ENCODE results near the gene TXNRD3.

Gene TXNRD3

DNA sequence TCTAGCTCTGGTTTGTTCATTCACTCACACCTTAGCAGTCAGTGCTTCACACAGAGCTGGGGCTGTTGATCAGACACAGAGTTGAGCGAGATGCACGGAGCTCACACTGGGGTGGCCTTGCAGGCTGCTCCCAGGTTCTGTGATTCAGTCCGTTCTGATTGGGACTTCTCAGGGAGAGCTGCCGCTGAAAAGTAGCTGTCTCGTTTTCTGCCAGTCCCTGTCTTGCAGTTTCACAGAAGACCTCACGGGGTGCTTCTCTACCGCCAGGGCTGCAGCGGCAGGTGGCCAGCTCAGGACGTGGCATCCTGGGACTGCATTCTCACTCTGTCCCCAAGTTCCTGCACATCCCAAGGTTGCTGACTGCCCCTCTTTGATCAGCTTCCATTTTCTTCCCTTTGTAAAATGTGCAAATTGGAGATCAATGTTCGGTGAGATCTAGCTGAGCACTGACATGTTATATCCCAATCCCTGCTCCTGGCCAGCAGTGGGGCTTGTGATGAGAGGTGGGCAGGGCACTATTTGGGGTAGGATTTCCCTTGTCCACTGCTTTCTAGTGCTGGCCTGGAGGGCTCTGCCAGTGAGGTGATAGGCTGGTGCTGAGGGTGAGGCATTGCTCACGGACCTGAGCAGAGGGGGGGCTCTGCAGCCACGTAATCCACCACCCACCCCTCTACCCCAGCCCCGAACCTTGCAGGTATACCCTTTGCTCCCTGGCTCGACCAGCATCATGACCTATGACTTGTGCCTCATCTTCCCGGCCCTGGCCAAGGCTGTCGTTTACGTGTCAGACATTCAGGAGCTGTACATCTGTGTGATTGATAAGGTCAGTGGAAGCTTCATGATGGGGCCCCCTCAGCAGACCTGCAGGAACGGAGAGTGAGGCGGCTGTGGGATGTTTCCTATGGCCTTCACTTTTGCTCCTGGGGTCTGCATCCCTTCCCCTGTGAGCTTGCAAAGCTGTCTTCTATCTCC is 5.3 kb upstream of the TXNRD3 start:
- Histone ChIP-seq H3K9ac (ENCODE audit: low read length) (no peak overlapping the region), H3K79me2 (ENCODE audit: low read length) (no peaks in the 10 kb centered on the region), H4K20me1 (ENCODE audit: insufficient read depth, low read length) (no peaks in the 10 kb centered on the region), H2AFZ (ENCODE audit: low read depth, low read length) (no peak overlapping the region), H3K27ac (ENCODE audit: low read length) (no peak overlapping the region), H3K4me1 (ENCODE audit: low read length) (no peaks in the 10 kb centered on the region), H3K4me3 (ENCODE audit: low read length) (no peak overlapping the region), H3K9me3 (ENCODE audit: insufficient read depth, low read length) (no peaks in the 10 kb centered on the region), H3K27me3 (ENCODE audit: low read depth, low read length) (peaks cover 24% of the 10 kb centered on the region), H3K36me3 (replicated peaks; ENCODE audit: low read depth, low read length) (no peaks in the 10 kb centered on the region), H3K4me2 (ENCODE audit: low read length) (no peak overlapping the region)
- TF ChIP-seq CTCF (IDR thresholded peaks at IDR 0.05; ENCODE audit: low read depth, low read length) (no peak), EZH2phosphoT487 (IDR thresholded peaks at IDR 0.05; ENCODE audit: low read depth) (no peak)

DNA sequence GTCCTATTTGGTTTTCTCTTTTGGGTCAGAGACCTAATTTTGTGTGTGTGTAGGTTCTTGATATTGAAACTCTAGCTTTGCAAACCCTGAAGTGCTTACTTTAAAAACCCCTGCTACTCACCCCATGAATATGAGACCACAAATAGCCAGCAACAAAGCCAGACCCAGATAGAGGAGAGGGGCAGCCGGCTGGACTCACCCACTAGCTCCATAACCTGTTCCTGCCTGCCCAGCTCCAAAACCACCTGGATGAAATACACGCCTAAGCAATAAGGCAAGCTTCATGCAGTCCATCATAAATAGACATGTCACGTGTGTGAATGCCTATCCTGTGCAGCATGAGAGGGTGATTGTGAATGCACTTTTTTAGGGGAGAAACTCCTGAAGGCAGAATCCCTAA is 3.7 kb upstream of the TXNRD3 start:
- Histone ChIP-seq H3K4me1 (ENCODE audit: low read length) (no peaks in the 10 kb centered on the region), H3K4me3 (ENCODE audit: low read length) (no peak overlapping the region), H3K27me3 (ENCODE audit: low read depth, low read length) (peaks cover 24% of the 10 kb centered on the region), H3K79me2 (ENCODE audit: low read length) (no peaks in the 10 kb centered on the region), H3K27ac (ENCODE audit: low read length) (no peak overlapping the region), H4K20me1 (ENCODE audit: insufficient read depth, low read length) (no peaks in the 10 kb centered on the region), H3K4me2 (ENCODE audit: low read length) (no peak overlapping the region), H3K9me3 (ENCODE audit: insufficient read depth, low read length) (no peaks in the 10 kb centered on the region), H2AFZ (ENCODE audit: low read depth, low read length) (no peak overlapping the region), H3K36me3 (replicated peaks; ENCODE audit: low read depth, low read length) (no peaks in the 10 kb centered on the region), H3K9ac (ENCODE audit: low read length) (no peak overlapping the region)
- TF ChIP-seq EZH2phosphoT487 (IDR thresholded peaks at IDR 0.05; ENCODE audit: low read depth) = no peak
- TF ChIP-seq CTCF (IDR thresholded peaks at IDR 0.05; ENCODE audit: low read depth, low read length) = no peak

DNA sequence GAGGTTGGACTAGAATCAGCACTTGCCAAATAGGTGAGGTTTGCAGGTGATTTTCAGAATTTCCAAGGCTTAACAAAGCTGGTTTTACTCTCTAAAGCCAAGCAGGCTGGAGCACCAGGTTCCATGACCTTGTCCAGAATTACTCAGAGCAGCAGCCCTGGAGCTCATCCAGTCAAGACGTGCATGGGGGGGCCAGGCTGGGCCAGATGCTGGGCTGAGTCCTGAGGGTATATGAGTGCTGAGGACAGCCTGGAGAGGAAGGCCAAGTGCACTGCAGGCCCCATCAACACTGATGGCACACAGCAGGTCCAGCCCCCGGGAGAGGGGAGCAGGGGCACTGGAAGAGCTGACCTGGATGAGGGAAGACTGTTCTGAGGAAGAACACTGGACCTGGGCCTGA is 3.0 kb upstream of the TXNRD3 start:
- Histone ChIP-seq H3K79me2 (ENCODE audit: low read length) (no peaks in the 10 kb centered on the region), H4K20me1 (ENCODE audit: insufficient read depth, low read length) (no peaks in the 10 kb centered on the region), H2AFZ (ENCODE audit: low read depth, low read length) (no peak overlapping the region), H3K36me3 (replicated peaks; ENCODE audit: low read depth, low read length) (no peaks in the 10 kb centered on the region), H3K4me3 (ENCODE audit: low read length) (no peak overlapping the region), H3K27ac (ENCODE audit: low read length) (no peak overlapping the region), H3K9ac (ENCODE audit: low read length) (no peak overlapping the region), H3K4me1 (ENCODE audit: low read length) (no peaks in the 10 kb centered on the region), H3K9me3 (ENCODE audit: insufficient read depth, low read length) (no peaks in the 10 kb centered on the region), H3K27me3 (ENCODE audit: low read depth, low read length) (peaks cover 24% of the 10 kb centered on the region), H3K4me2 (ENCODE audit: low read length) (no peak overlapping the region)
- TF ChIP-seq EZH2phosphoT487 (IDR thresholded peaks at IDR 0.05; ENCODE audit: low read depth) = no peak
- TF ChIP-seq CTCF (IDR thresholded peaks at IDR 0.05; ENCODE audit: low read depth, low read length) = no peak

GRCh38 chr3:126656371-126657134 is 1.6 kb upstream of the TXNRD3 start:
- TF ChIP-seq EZH2phosphoT487 (IDR thresholded peaks at IDR 0.05; ENCODE audit: low read depth) (no peak), CTCF (IDR thresholded peaks at IDR 0.05; ENCODE audit: low read depth, low read length) (no peak)
- Histone ChIP-seq H3K27ac (ENCODE audit: low read length) (no peak overlapping the region), H3K36me3 (replicated peaks; ENCODE audit: low read depth, low read length) (no peaks in the 10 kb centered on the region), H3K9me3 (ENCODE audit: insufficient read depth, low read length) (no peaks in the 10 kb centered on the region), H3K79me2 (ENCODE audit: low read length) (no peaks in the 10 kb centered on the region), H2AFZ (ENCODE audit: low read depth, low read length) (no peak overlapping the region), H3K27me3 (ENCODE audit: low read depth, low read length) (peaks cover 16% of the 10 kb centered on the region), H3K9ac (ENCODE audit: low read length) (no peak overlapping the region), H3K4me3 (ENCODE audit: low read length) (no peak overlapping the region), H4K20me1 (ENCODE audit: insufficient read depth, low read length) (no peaks in the 10 kb centered on the region), H3K4me1 (ENCODE audit: low read length) (no peaks in the 10 kb centered on the region), H3K4me2 (ENCODE audit: low read length) (no peak overlapping the region)
